Ascending aorta (tissue), 2 donors: ENCODE results near the gene MAP3K14. TPM values are rescaled to one million over a fixed set of nuclear protein-coding genes. Genes with fewer than 3 reads are reported as not detected.
A peak's percentile ranks its signal among the peaks of the same experiment; 100 is the strongest.

Experiments
- DNase-seq, 2 donors: peaks; one replicate each; pipeline ENCODE4 v3.0.0-alpha.2; 2019; ENCODE audit warnings: low spot score in 2 of 2
- H3K27ac ChIP-seq, 2 donors: fragments of 200-600 bp; sonication (generic); one replicate each; pipeline ENCODE4 v1.5.1; 2016 to 2017; ENCODE audit warnings: mild to moderate bottlenecking in 1 of 2
- H3K27me3 ChIP-seq: fragments of 200-600 bp; sonication (generic); one replicate; pipeline ENCODE4 v1.5.1; 2017
- H3K36me3 ChIP-seq, 2 donors: fragments of 200-600 bp; sonication (generic); one replicate each; pipeline ENCODE4 v1.5.1; 2016
- H3K4me1 ChIP-seq, 2 donors: fragments of 200-600 bp; sonication (generic); one replicate each; pipeline ENCODE4 v1.5.1; 2016 to 2017; ENCODE audit warnings: mild to moderate bottlenecking in 1 of 2
- H3K4me3 ChIP-seq, 2 donors: fragments of 200-600 bp; sonication (generic); one replicate each; pipeline ENCODE4 v1.5.1; 2016 to 2017; ENCODE audit warnings: mild to moderate bottlenecking in 1 of 2
- H3K9me3 ChIP-seq, 2 donors: fragments of 200-600 bp; sonication (generic); one replicate each; pipeline ENCODE4 v1.5.1; 2016
- intact Hi-C: fragments of 100-400 bp; cut with DNase I; formaldehyde crosslinking; loops from one replicate; pipeline ENCODE4 v1.15.1; 2023
- total RNA-seq: library from RNA; depleted of rRNA; stranded (reverse); fragments of >200 nt; gene quantifications from one replicate; pipeline ENCODE4 v1.1.0, GENCODE V29; 2016
- TF ChIP-seq, protein P1 (sequence below), 3 experiments: fragments of 200-600 bp in 2 of 3; fragments of 450-650 bp in 1 of 3; sonication (generic) in 2 of 3; IDR thresholded peaks; one replicate each; pipeline ENCODE4 v1.5.1; 2016 to 2019; ENCODE audit warnings: antibody characterized with exemption in 3 of 3, mild to moderate bottlenecking in 1 of 3, moderate library complexity in 1 of 3

The MAP3K14 gene
- total RNA-seq, 1 donor from 2014 or later: 7.7 TPM

DNA sequence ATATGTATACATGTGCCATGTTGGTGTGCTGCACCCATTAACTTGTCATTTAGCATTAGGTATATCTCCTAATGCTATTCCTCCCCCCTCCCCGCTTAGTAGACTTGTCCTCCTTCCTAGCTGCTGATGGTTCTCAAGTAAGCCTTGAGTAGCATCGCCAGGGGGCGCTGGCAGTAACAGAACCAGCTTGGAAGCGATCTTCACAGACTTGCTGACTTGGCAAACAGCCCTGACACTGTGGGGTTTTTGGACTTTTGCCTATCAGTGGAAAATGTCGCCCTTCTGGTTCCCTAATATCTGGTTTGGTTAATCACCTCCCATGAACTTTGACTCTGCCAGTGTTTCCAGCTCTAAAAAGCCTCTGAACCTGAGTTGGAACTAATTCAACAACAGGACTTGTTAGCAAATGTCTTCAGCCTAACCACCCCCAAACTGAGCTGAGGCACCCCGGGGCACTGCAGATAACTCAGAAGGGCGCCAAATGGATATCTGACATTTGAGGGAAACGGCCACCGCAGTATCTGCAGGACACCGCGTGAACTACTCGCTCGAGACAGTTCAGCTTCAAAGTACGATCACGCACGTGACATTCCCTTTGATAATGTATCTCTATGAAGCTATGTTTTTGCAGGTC is 39.5 kb downstream of the MAP3K14 start:
- H3K27ac ChIP-seq: peak overlapping the region in 1 of 2 donors; percentile 40
- H3K4me1 ChIP-seq: peaks cover 0 to 11% of the 10 kb centered on the region in 2 donors
- no peaks in the 10 kb centered on the region for H3K27me3 ChIP-seq
- TF ChIP-seq, protein P1, sequence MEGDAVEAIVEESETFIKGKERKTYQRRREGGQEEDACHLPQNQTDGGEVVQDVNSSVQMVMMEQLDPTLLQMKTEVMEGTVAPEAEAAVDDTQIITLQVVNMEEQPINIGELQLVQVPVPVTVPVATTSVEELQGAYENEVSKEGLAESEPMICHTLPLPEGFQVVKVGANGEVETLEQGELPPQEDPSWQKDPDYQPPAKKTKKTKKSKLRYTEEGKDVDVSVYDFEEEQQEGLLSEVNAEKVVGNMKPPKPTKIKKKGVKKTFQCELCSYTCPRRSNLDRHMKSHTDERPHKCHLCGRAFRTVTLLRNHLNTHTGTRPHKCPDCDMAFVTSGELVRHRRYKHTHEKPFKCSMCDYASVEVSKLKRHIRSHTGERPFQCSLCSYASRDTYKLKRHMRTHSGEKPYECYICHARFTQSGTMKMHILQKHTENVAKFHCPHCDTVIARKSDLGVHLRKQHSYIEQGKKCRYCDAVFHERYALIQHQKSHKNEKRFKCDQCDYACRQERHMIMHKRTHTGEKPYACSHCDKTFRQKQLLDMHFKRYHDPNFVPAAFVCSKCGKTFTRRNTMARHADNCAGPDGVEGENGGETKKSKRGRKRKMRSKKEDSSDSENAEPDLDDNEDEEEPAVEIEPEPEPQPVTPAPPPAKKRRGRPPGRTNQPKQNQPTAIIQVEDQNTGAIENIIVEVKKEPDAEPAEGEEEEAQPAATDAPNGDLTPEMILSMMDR (IDR thresholded peaks at IDR 0.05): peak; percentile 80 to 86 (median 85)
- intact Hi-C loops: loop anchor here (1.0 to 2.0 kb wide), 3 partner anchors 40 to 108 kb away; partner anchors contain the start of gene MAP3K14
- DNase-seq: peak; percentile 73 to 95
- H3K4me3 ChIP-seq: peak overlapping the region in 1 of 2 donors; percentile 42
- peaks cover 18 to 29% of the 10 kb centered on the region in 2 donors for H3K36me3 ChIP-seq
- H3K9me3 ChIP-seq: no peaks in the 10 kb centered on the region

DNA sequence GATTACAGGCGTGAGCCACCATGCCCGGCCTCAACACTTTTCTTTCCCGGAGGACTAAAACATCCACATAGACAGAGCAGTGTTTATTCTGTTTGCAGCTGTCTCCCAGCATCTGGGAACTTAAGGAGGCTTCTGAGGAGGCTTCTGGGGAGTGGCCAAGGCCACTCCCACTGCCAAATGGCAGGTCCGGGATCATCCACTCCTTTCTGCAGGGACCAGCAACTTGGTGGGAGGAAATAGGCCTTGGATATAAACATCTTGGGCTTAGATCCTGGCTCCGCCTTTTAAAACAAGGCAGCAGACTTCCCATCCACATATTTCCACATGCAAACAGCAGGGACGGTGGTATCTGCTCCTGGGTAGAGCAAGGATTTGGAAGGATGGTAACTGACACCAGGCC is 40.8 kb downstream of the MAP3K14 start:
- H3K27ac ChIP-seq: no peak overlapping the region

DNA sequence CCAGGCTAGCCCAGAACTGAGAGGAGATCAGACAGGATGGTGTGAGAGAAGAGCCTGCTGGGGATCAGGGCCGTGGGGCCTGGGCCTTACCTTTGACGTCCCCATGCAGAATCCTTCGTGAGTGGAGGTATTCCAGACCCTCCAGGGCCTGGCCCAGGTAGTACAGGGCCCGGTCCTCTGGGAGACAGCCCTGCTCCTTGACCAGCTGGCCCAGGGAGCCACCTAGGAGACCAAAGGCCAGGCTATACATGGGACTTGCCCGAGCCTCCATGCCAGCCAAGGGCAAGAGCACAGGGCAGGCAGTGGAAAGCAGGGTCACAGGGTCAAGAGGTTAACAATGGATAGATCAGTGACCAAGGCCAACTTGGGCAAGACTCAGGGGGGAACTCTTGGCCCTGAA is 42.8 kb downstream of the MAP3K14 start:
- no peaks in the 10 kb centered on the region for H3K9me3 ChIP-seq
- H3K4me1 ChIP-seq: peaks cover 0 to 11% of the 10 kb centered on the region in 2 donors
- H3K4me3 ChIP-seq: no peak overlapping the region
- intact Hi-C loops: no loop called here
- TF ChIP-seq, protein P1 (IDR thresholded peaks at IDR 0.05): no peak
- H3K27ac ChIP-seq: no peak overlapping the region
- peaks cover 39 to 52% of the 10 kb centered on the region in 2 donors for H3K36me3 ChIP-seq
- H3K27me3 ChIP-seq: no peaks in the 10 kb centered on the region
- DNase-seq: no peak

More for the DNA sequence above, 40.8 kb downstream of the MAP3K14 start:
- H3K4me3 ChIP-seq: no peak overlapping the region
- H3K27me3 ChIP-seq: no peaks in the 10 kb centered on the region
- no peaks in the 10 kb centered on the region for H3K9me3 ChIP-seq
- intact Hi-C loops: loop anchor here (2.0 kb wide), 1 partner anchor 57 kb away; no protein-coding TSS in a partner anchor
- peaks cover 0 to 11% of the 10 kb centered on the region in 2 donors for H3K4me1 ChIP-seq
- peaks cover 19 to 38% of the 10 kb centered on the region in 2 donors for H3K36me3 ChIP-seq
- TF ChIP-seq, protein P1 (IDR thresholded peaks at IDR 0.05): no peak
- DNase-seq: no peak

DNA sequence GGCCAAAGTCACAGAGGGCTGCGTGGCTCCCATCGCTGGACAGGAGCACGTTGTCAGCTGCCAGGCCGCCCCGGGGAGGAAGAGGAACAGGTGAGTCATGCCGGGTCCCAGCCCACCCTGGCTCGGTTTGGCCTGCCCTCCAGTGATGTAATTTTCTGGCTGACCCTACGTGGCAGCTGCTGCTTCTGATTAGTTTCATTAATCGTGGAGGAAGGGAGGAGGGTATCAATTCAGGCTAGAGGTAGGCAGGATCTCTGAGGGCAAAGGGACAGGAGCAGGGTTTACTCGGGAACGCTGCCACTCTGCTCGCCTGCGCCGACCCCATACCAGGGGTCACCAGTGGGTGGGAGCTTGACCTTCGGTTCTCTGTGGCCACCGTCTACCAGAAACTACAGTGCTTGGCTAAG is 43.3 kb downstream of the MAP3K14 start:
- Histone ChIP-seq H3K4me3 (no peak overlapping the region), H3K9me3 (no peaks in the 10 kb centered on the region), H3K36me3 (peaks cover 43 to 57% of the 10 kb centered on the region in 2 donors), H3K27me3 (no peaks in the 10 kb centered on the region), H3K4me1 (peaks cover 0 to 11% of the 10 kb centered on the region in 2 donors), H3K27ac (no peak overlapping the region)
- intact Hi-C loops: no loop called here
- TF ChIP-seq, protein P1 (IDR thresholded peaks at IDR 0.05): no peak
- no peak for DNase-seq

DNA sequence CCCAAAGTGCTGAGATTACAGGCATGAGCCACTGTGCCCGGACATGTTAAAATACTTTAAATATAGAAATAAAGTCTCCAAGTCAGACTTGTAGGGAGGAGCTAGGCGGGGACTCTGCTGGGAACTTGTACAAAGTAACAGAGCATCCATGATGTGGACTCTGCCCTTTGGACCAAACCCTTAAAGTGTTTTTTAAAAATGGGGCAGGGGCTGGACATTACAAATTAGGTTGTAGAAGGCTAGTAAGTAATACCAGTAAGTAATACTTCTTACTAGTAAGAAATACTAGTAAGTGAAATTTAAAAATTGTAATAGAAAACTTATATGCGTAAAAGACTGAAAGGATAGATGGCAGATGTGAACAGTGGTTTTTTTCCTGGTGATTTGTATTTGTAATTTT is 45.2 kb downstream of the MAP3K14 start:
- no peaks in the 10 kb centered on the region for H3K9me3 ChIP-seq
- TF ChIP-seq, protein P1 (IDR thresholded peaks at IDR 0.05): no peak
- intact Hi-C loops: no loop called here
- no peaks in the 10 kb centered on the region for H3K27me3 ChIP-seq
- no peak for DNase-seq
- H3K4me1 ChIP-seq: no peaks in the 10 kb centered on the region
- no peak overlapping the region for H3K4me3 ChIP-seq
- peaks cover 58 to 76% of the 10 kb centered on the region in 2 donors for H3K36me3 ChIP-seq
- no peak overlapping the region for H3K27ac ChIP-seq
